Measurements from ENCODE around the gene ARL3.

DNA sequence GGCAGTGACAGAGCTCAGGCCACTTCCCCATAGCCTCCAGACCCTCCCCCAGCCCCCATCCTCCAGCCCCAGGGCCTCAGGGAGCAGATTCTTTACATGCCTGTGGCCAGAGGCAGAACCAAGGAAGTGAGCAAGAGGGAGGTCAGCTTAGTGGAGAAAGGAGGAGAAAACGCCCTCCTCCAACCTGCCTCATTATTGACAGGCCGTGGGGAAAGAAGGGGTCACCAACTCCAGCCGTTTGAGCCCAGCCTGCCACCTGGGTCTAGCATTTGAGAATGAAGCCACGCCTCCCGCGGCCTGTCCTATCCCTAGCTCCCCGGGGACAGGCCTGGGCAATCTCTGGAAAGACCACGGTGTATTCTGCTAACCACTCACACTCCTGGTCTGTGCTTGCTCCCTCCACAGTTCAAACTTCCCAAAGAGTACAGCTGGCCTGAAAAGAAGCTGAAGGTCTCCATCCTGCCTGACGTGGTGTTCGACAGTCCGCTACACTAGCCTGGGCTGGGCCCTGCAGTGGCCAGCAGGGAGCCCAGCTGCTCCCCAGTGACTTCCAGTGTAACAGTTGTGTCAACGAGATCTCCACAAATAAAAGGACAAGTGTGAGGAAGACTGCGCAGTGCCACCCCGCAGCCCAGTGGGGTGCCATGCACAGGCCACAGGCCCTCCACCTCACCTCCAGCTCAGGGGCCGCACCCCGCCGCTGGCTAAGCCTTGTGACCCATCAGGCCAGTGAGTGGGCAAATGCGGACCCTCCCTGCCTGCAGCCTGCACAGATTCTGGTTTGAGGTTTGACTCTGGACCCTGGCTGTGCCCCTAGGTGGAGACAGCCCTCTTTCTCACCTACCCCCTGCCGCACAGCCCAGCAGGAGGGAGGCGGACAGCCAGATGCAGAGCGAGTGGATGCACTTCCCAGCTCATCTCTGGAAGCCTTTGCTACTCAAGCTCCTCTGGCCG, 84.3 kb downstream of the ARL3 start:
- TF ChIP-seq CTCF (conservative IDR thresholded peaks at IDR 0.05; ENCODE audit: low read depth in 2 of 2) (no peak), EZH2phosphoT487 (IDR thresholded peaks at IDR 0.05; ENCODE audit: unreplicated experiment) (no peak), POLR2AphosphoS5 (IDR thresholded peaks at IDR 0.05; ENCODE audit: low read depth) (no peak), EZH2 (IDR thresholded peaks at IDR 0.05; ENCODE audit: low read depth, unreplicated experiment) (no peak), CREB1 (CRISPR knock-in tag; IDR thresholded peaks at IDR 0.05; ENCODE audit: low read depth) (no peak), STAT1 (IDR thresholded peaks at IDR 0.05; ENCODE audit: unreplicated experiment) (no peak), ETS1 (IDR thresholded peaks at IDR 0.05) (no peak), ZNF331 (CRISPR knock-in tag; IDR thresholded peaks at IDR 0.05; ENCODE audit: low read depth) (no peak), ZNF462 (CRISPR knock-in tag; IDR thresholded peaks at IDR 0.05) (no peak)
- TF ChIP-seq, protein P1, sequence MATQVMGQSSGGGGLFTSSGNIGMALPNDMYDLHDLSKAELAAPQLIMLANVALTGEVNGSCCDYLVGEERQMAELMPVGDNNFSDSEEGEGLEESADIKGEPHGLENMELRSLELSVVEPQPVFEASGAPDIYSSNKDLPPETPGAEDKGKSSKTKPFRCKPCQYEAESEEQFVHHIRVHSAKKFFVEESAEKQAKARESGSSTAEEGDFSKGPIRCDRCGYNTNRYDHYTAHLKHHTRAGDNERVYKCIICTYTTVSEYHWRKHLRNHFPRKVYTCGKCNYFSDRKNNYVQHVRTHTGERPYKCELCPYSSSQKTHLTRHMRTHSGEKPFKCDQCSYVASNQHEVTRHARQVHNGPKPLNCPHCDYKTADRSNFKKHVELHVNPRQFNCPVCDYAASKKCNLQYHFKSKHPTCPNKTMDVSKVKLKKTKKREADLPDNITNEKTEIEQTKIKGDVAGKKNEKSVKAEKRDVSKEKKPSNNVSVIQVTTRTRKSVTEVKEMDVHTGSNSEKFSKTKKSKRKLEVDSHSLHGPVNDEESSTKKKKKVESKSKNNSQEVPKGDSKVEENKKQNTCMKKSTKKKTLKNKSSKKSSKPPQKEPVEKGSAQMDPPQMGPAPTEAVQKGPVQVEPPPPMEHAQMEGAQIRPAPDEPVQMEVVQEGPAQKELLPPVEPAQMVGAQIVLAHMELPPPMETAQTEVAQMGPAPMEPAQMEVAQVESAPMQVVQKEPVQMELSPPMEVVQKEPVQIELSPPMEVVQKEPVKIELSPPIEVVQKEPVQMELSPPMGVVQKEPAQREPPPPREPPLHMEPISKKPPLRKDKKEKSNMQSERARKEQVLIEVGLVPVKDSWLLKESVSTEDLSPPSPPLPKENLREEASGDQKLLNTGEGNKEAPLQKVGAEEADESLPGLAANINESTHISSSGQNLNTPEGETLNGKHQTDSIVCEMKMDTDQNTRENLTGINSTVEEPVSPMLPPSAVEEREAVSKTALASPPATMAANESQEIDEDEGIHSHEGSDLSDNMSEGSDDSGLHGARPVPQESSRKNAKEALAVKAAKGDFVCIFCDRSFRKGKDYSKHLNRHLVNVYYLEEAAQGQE (IDR thresholded peaks at IDR 0.05; ENCODE audit: unreplicated experiment), result no peak
